Mucosa of rectum (tissue), 2 donors: ENCODE measurements around the gene WWP2.

Experiments
- H3K27ac ChIP-seq, 2 donors: one replicate each; pipeline ENCODE4 v1.7.0; 2013; ENCODE audit warnings: inconsistent platforms in 2 of 2, low read depth in 2 of 2, low read length in 2 of 2
- H3K27me3 ChIP-seq, 2 donors: one replicate each; pipeline ENCODE4 v1.7.0; 2013; ENCODE audit warnings: low read length in 2 of 2; ENCODE audit not compliant: control insufficient read depth in 2 of 2, insufficient read depth in 2 of 2
- H3K36me3 ChIP-seq, 2 donors: one replicate each; pipeline ENCODE4 v1.7.0; 2013; ENCODE audit warnings: low read length in 2 of 2; ENCODE audit not compliant: control insufficient read depth in 2 of 2, insufficient read depth in 2 of 2
- H3K4me1 ChIP-seq, 2 donors: one replicate each; pipeline ENCODE4 v1.7.0; 2013; ENCODE audit warnings: low read length in 2 of 2, mild to moderate bottlenecking in 1 of 2; ENCODE audit not compliant: control insufficient read depth in 2 of 2, insufficient read depth in 2 of 2
- H3K4me3 ChIP-seq, 2 donors: one replicate each; pipeline ENCODE4 v1.7.0; 2013; ENCODE audit warnings: low read length in 2 of 2
- H3K9ac ChIP-seq, 2 donors: one replicate each; pipeline ENCODE4 v1.7.0; 2013; ENCODE audit warnings: low read length in 2 of 2, low read depth in 1 of 2, mild to moderate bottlenecking in 1 of 2
- H3K9me3 ChIP-seq, 2 donors: one replicate each; pipeline ENCODE4 v1.7.0; 2013; ENCODE audit warnings: low read length in 2 of 2; ENCODE audit not compliant: control insufficient read depth in 2 of 2
- donor health status: healthy.
- donor health status: Normal muscosa, but diverticular disease.

Gene WWP2

GRCh38 chr16:69918241-69918640, 156.1 kb downstream of the WWP2 start:
- Histone ChIP-seq H3K27me3 (no peaks in the 10 kb centered on the region), H3K4me3 (no peak overlapping the region), H3K36me3 (peaks cover 6 to 20% of the 10 kb centered on the region in 2 donors), H3K4me1 (no peaks in the 10 kb centered on the region), H3K27ac (no peak overlapping the region), H3K9me3 (no peaks in the 10 kb centered on the region), H3K9ac (no peak overlapping the region)

- no peak overlapping the region for H3K9ac ChIP-seq
- H3K27ac ChIP-seq: no peak overlapping the region
- no peaks in the 10 kb centered on the region for H3K4me1 ChIP-seq
- H3K27me3 ChIP-seq: no peaks in the 10 kb centered on the region
- H3K36me3 ChIP-seq: peaks cover 13 to 23% of the 10 kb centered on the region in 2 donors
- no peaks in the 10 kb centered on the region for H3K9me3 ChIP-seq
- H3K4me3 ChIP-seq: no peak overlapping the region
Measured at GRCh38 chr16:69921127-69921526, 159.0 kb downstream of the WWP2 start.

GRCh38 chr16:69922200-69922599, 160.1 kb downstream of the WWP2 start:
- H3K27me3 ChIP-seq: no peaks in the 10 kb centered on the region
- H3K4me3 ChIP-seq: no peak overlapping the region
- no peak overlapping the region for H3K27ac ChIP-seq
- H3K36me3 ChIP-seq: peaks cover 20 to 26% of the 10 kb centered on the region in 2 donors
- no peaks in the 10 kb centered on the region for H3K9me3 ChIP-seq
- no peaks in the 10 kb centered on the region for H3K4me1 ChIP-seq
- no peak overlapping the region for H3K9ac ChIP-seq

- Histone ChIP-seq H3K4me3 (no peak overlapping the region), H3K27me3 (no peaks in the 10 kb centered on the region), H3K36me3 (peaks cover 19 to 20% of the 10 kb centered on the region in 2 donors), H3K9me3 (no peaks in the 10 kb centered on the region), H3K27ac (no peak overlapping the region), H3K9ac (no peak overlapping the region), H3K4me1 (no peaks in the 10 kb centered on the region)
Measured at GRCh38 chr16:69924041-69924775, 162.1 kb downstream of the WWP2 start.

GRCh38 chr16:69924777-69925191, 162.7 kb downstream of the WWP2 start:
- H3K9me3 ChIP-seq: no peaks in the 10 kb centered on the region
- no peaks in the 10 kb centered on the region for H3K4me1 ChIP-seq
- peak overlapping the region; percentile 43 to 68 for H3K27ac ChIP-seq
- peaks cover 22 to 25% of the 10 kb centered on the region in 2 donors for H3K36me3 ChIP-seq
- H3K27me3 ChIP-seq: no peaks in the 10 kb centered on the region
- H3K9ac ChIP-seq: peak overlapping the region in 1 of 2 donors; percentile 36
- no peak overlapping the region for H3K4me3 ChIP-seq

- Histone ChIP-seq H3K4me1 (no peaks in the 10 kb centered on the region), H3K9me3 (no peaks in the 10 kb centered on the region), H3K4me3 (no peak overlapping the region), H3K27me3 (no peaks in the 10 kb centered on the region), H3K9ac (peak overlapping the region in 1 of 2 donors; percentile 36), H3K27ac (no peak overlapping the region), H3K36me3 (peaks cover 26 to 29% of the 10 kb centered on the region in 2 donors)
Measured at GRCh38 chr16:69925311-69925710, 163.2 kb downstream of the WWP2 start.

- Histone ChIP-seq H3K36me3 (peaks cover 27 to 34% of the 10 kb centered on the region in 2 donors), H3K4me1 (no peaks in the 10 kb centered on the region), H3K27me3 (no peaks in the 10 kb centered on the region), H3K9ac (no peak overlapping the region), H3K4me3 (no peak overlapping the region), H3K9me3 (no peaks in the 10 kb centered on the region), H3K27ac (no peak overlapping the region)
Measured at GRCh38 chr16:69926241-69926640, 164.1 kb downstream of the WWP2 start.

- no peak overlapping the region for H3K27ac ChIP-seq
- no peaks in the 10 kb centered on the region for H3K4me1 ChIP-seq
- H3K36me3 ChIP-seq: peaks cover 29 to 36% of the 10 kb centered on the region in 2 donors
- H3K9me3 ChIP-seq: no peaks in the 10 kb centered on the region
- no peaks in the 10 kb centered on the region for H3K27me3 ChIP-seq
- no peak overlapping the region for H3K9ac ChIP-seq
- no peak overlapping the region for H3K4me3 ChIP-seq
Measured at GRCh38 chr16:69927056-69927757, 165.1 kb downstream of the WWP2 start.

- Histone ChIP-seq H3K9me3 (no peaks in the 10 kb centered on the region), H3K27ac (no peak overlapping the region), H3K4me1 (no peaks in the 10 kb centered on the region), H3K4me3 (no peak overlapping the region), H3K27me3 (no peaks in the 10 kb centered on the region), H3K9ac (no peak overlapping the region), H3K36me3 (peaks cover 45 to 51% of the 10 kb centered on the region in 2 donors)
Measured at GRCh38 chr16:69928856-69929400, 166.8 kb downstream of the WWP2 start.

GRCh38 chr16:69929480-69929879, 167.3 kb downstream of the WWP2 start:
- Histone ChIP-seq H3K4me1 (no peaks in the 10 kb centered on the region), H3K4me3 (no peak overlapping the region), H3K27me3 (no peaks in the 10 kb centered on the region), H3K9me3 (no peaks in the 10 kb centered on the region), H3K27ac (no peak overlapping the region), H3K9ac (no peak overlapping the region), H3K36me3 (peaks cover 51 to 57% of the 10 kb centered on the region in 2 donors)
